Endothelial cell of umbilical vein (primary cell): ENCODE data around the gene SLC44A5. TPM values are rescaled to one million over a fixed set of nuclear protein-coding genes. Genes with fewer than 3 reads are reported as not detected.
"Not testable (repeated sequence)": the region's sequence is repeated elsewhere in the genome, so short reads cannot be mapped to it uniquely, and the experiment has no call there.

Experiments
- BruUV-seq: library from RNA; stranded (reverse); fragments of 400-500 nt; replicated peaks from 2 replicates; lab custom pipeline; 2021; lab: Mats Ljungman, UMichigan
- CTCF ChIA-PET: fragments of 300-600, 350-600 bp; sonication (Branson Sonifier 250); formaldehyde crosslinking; loops from one replicate; lab custom pipeline; 2021; ENCODE audit warnings: antibody characterized with exemption, inconsistent platforms; lab: Charles Lee
- POLR2A ChIA-PET: fragments of 300-600, 350-600 bp; sonication (Branson Sonifier 250); formaldehyde crosslinking; loops from one replicate; lab custom pipeline; 2021; ENCODE audit warnings: antibody characterized with exemption, inconsistent platforms; lab: Charles Lee
- DNase-seq: peaks from one replicate; pipeline ENCODE4 v3.0.0-alpha.2; 2011; ENCODE audit warnings: low read depth, low spot score
- FAIRE-seq: peaks from 2 replicates; lab custom pipeline; 2011; peaks lifted over from hg19 to GRCh38; lab: Jason Lieb, UNC
- H2AFZ ChIP-seq: 2 replicates; pipeline ENCODE4 v1.6.0; 2012; ENCODE audit warnings: low read depth, low read length, control low read depth, inconsistent platforms
- H3K27ac ChIP-seq: 2 replicates; pipeline ENCODE4 v1.5.1; 2011; ENCODE audit warnings: low read depth, mild to moderate bottlenecking, control low read depth, low read length, moderate library complexity; ENCODE audit not compliant: insufficient read depth
- H3K27me3 ChIP-seq, 2 experiments: 2 replicates each; pipeline versions ENCODE4 v1.6.0 to v1.6.1; 2011; ENCODE audit warnings: low read length in 2 of 2, mixed read lengths in 1 of 2; ENCODE audit not compliant: control insufficient read depth in 2 of 2, insufficient read depth in 2 of 2
- H3K36me3 ChIP-seq, 2 experiments: 2 replicates in 1 of 2; 3 replicates in 1 of 2; pipeline ENCODE4 v1.5.1; 2011; ENCODE audit warnings: low read length in 2 of 2, mild to moderate bottlenecking in 1 of 2, moderate library complexity in 1 of 2; ENCODE audit not compliant: control insufficient read depth in 2 of 2, insufficient read depth in 2 of 2; ENCODE audit errors: extremely low read depth in 1 of 2
- H3K4me1 ChIP-seq: 3 replicates; pipeline ENCODE4 v1.5.1; 2011; ENCODE audit warnings: mild to moderate bottlenecking, low read length; ENCODE audit not compliant: control insufficient read depth, insufficient read depth; ENCODE audit errors: extremely low read depth
- H3K4me2 ChIP-seq: 2 replicates; pipeline ENCODE4 v1.6.1; 2011; ENCODE audit warnings: low read length, control low read depth, mixed read lengths; ENCODE audit not compliant: insufficient read depth
- H3K4me3 ChIP-seq, 3 experiments: fragments of 200-600 bp in 1 of 3; sonication (generic), shearing (Covaris generic) in 1 of 3; replicated peaks in 1 of 3; 2 replicates each; pipeline ENCODE4 v1.5.1; 2011 to 2016; ENCODE audit warnings: control low read depth in 3 of 3, low read length in 3 of 3, mild to moderate bottlenecking in 2 of 3, inconsistent platforms in 1 of 3, low read depth in 1 of 3, moderate library complexity in 1 of 3; ENCODE audit not compliant: insufficient read depth in 1 of 3
- H3K79me2 ChIP-seq: 2 replicates; pipeline ENCODE4 v1.6.0; 2012; ENCODE audit warnings: low read length, inconsistent platforms; ENCODE audit not compliant: control insufficient read depth, insufficient read depth
- H3K9ac ChIP-seq: replicated peaks from 2 replicates; pipeline ENCODE3; 2011; ENCODE audit warnings: low read length, control low read depth; ENCODE audit not compliant: insufficient read depth; ENCODE audit errors: extremely low read depth
- H3K9me1 ChIP-seq: replicated peaks from 3 replicates; pipeline ENCODE4 v1.6.0; 2011; ENCODE audit warnings: mild to moderate bottlenecking, low read length; ENCODE audit not compliant: control insufficient read depth, insufficient read depth; ENCODE audit errors: extremely low read depth
- H3K9me3 ChIP-seq: replicated peaks from 2 replicates; pipeline ENCODE4 v1.5.1; 2012; ENCODE audit warnings: low read length, inconsistent platforms; ENCODE audit not compliant: control insufficient read depth, insufficient read depth
- H4K20me1 ChIP-seq: replicated peaks from 2 replicates; pipeline ENCODE3; 2011; ENCODE audit warnings: mild to moderate bottlenecking, low read length; ENCODE audit not compliant: control insufficient read depth, insufficient read depth; ENCODE audit errors: extremely low read depth
- FOS ChIP-seq: IDR thresholded peaks from 2 replicates; pipeline ENCODE4 v1.6.1; 2011; ENCODE audit warnings: mild to moderate bottlenecking, low read length, moderate library complexity, borderline replicate concordance; ENCODE audit not compliant: insufficient read depth
- JUN ChIP-seq: IDR thresholded peaks from 2 replicates; pipeline ENCODE4 v1.6.1; 2011; ENCODE audit warnings: borderline replicate concordance, low read depth; ENCODE audit not compliant: insufficient read length, insufficient read depth
- MAX ChIP-seq: IDR thresholded peaks from 2 replicates; pipeline ENCODE4 v1.6.1; 2011; ENCODE audit not compliant: insufficient read depth, insufficient read length
- POLR2A ChIP-seq: IDR thresholded peaks from 2 replicates; pipeline ENCODE4 v1.6.1; 2012; ENCODE audit warnings: low read depth, mild to moderate bottlenecking, control low read depth, low read length
- dilution Hi-C: fragments of 300-500 bp; cut with MboI; formaldehyde crosslinking; loops from one replicate; pipeline ENCODE4 v1.15.0; 2019; ENCODE audit warnings: low sequenced_read_pairs; ENCODE audit not compliant: extremely low pct_ligation_motif_present
- intact Hi-C: fragments of 100-400 bp; cut with micrococcal nuclease; formaldehyde crosslinking; loops from one replicate; pipeline ENCODE4 v1.10.0; 2022
- polyA plus RNA-seq, 4 experiments: library from polyadenylated mRNA; depleted of rRNA in 3 of 4; stranded (reverse) in 3 of 4; unstranded in 1 of 4; fragments of >200 nt; gene quantifications; 2 replicates each; pipeline versions ENCODE4 v1.2.1 to v1.2.3, GENCODE V29; 2011 to 2012; ENCODE audit warnings: missing spikeins in 1 of 4
- total RNA-seq: library from RNA; stranded (reverse); gene quantifications from 2 replicates; pipeline ENCODE4 v1.2.3, GENCODE V29; 2021

Gene SLC44A5
- total and polyA plus RNA-seq, 2 donors (not counting 3 experiments of a cell fraction or from before 2014, with no cell fraction given), result 1.6 to 3.2 TPM

GRCh38 chr1:75264112-75264511, 346.8 kb downstream of the SLC44A5 start:
- Histone ChIP-seq H3K79me2 (no peaks in the 10 kb centered on the region), H3K9me1 (no peaks in the 10 kb centered on the region), H3K27ac (no peak overlapping the region), H3K4me3 (no peak overlapping the region), H3K4me2 (no peak overlapping the region), H3K36me3 (no peaks in the 10 kb centered on the region), H4K20me1 (no peaks in the 10 kb centered on the region), H3K4me1 (no peaks in the 10 kb centered on the region), H3K9ac (no peak overlapping the region), H3K9me3 (no peaks in the 10 kb centered on the region), H3K27me3 (no peaks in the 10 kb centered on the region), H2AFZ (no peak overlapping the region)
- no peak for DNase-seq
- ChIA-PET POLR2A (no interaction called here), CTCF (interaction anchor here (1.3 kb wide), 1 partner anchor 368 kb away, joined by 5 read pairs; no protein-coding TSS in a partner anchor)
- BruUV-seq, result no TSS peak
- intact Hi-C loops, result no loop called here
- no peak for TF ChIP-seq POLR2A
- no peak for TF ChIP-seq MAX
- TF ChIP-seq FOS, result no peak
- TF ChIP-seq JUN, result no peak
- FAIRE-seq, result no peak
- dilution Hi-C loops, result no loop called here

- H3K4me3 ChIP-seq, intact Hi-C loops, H3K79me2 ChIP-seq, H3K9ac ChIP-seq, H3K4me2 ChIP-seq, H3K9me3 ChIP-seq, H3K27ac ChIP-seq, H3K36me3 ChIP-seq, H4K20me1 ChIP-seq, BruUV-seq, POLR2A ChIA-PET, H3K27me3 ChIP-seq, dilution Hi-C loops, FAIRE-seq, DNase-seq, H3K9me1 ChIP-seq, H3K4me1 ChIP-seq, H2AFZ ChIP-seq: not testable (repeated sequence)
- CTCF ChIA-PET, result interaction anchor here (1.3 to 2.0 kb wide), 2 partner anchors 351 to 368 kb away, joined by 4 to 5 read pairs; no protein-coding TSS in a partner anchor
These were observed 347.3 kb downstream of the SLC44A5 start for GRCh38 chr1:75263616-75264015.

- H3K4me1 ChIP-seq, H3K36me3 ChIP-seq, H3K4me3 ChIP-seq, intact Hi-C loops, H2AFZ ChIP-seq, H3K27ac ChIP-seq, H3K9me1 ChIP-seq, FAIRE-seq, POLR2A ChIA-PET, H3K27me3 ChIP-seq, BruUV-seq, DNase-seq, H3K9me3 ChIP-seq, H3K79me2 ChIP-seq, H4K20me1 ChIP-seq, H3K9ac ChIP-seq, H3K4me2 ChIP-seq, dilution Hi-C loops: not testable (repeated sequence)
- CTCF ChIA-PET, result interaction anchor here (1.3 to 2.0 kb wide), 2 partner anchors 321 to 353 kb away, joined by 4 read pairs; no protein-coding TSS in a partner anchor
These were observed 349.0 kb downstream of the SLC44A5 start for GRCh38 chr1:75261946-75262345.
